ENCODE results near the gene SRRM1. TPM values are rescaled to one million over a fixed set of nuclear protein-coding genes. Genes with fewer than 3 reads are reported as not detected.
A peak's percentile ranks its signal among the peaks of the same experiment; 100 is the strongest.

Gene SRRM1
- total and polyA plus RNA-seq, 9 of the 15 experiments (the other 6 are each of a cell fraction or from before 2014, with no cell fraction given): 54.5 to 268 (median 115) TPM

DNA sequence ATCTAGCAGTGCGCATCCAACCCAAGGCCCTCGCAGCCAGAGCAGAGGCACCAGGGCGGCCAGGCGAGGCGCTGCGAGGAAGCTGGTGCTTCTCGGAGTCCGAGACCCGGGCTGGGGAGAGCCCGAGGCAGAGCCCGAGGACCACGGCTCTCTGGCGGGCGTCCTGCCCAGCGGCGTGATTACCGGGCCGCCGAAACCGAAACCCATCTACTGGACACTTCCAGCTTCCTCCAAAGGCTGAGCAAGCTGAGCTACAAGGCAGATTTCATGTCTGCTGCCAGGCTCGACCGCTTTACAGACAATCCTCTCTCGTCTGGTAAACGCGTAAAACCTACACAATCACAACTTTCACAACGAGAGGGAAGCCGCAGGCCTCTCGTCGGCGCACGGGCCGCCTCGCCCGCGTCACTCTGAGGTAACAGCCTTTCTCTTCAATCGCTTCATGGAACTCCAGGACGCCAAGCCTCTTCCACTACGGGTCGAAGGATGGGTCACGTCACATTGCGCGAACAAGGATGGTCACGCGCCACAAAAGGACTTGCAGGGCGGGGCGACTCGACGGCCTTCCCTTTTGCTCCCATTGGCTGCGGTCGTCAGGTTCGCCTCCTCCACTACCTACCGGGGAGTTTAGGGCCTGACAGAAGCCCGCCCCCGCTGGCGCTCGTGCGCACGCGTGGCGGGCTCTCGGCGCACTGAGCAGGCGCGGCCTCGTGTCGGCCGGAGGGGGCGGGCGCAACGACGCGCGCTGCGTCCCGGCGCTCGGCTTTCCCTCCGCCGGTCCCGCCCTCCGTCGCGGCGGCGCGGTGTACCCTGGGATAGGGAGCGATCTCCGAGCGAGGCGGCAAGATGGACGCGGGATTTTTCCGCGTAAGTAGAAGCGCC, at the start of gene SRRM1 (continued):
- TF ChIP-seq, protein P1, sequence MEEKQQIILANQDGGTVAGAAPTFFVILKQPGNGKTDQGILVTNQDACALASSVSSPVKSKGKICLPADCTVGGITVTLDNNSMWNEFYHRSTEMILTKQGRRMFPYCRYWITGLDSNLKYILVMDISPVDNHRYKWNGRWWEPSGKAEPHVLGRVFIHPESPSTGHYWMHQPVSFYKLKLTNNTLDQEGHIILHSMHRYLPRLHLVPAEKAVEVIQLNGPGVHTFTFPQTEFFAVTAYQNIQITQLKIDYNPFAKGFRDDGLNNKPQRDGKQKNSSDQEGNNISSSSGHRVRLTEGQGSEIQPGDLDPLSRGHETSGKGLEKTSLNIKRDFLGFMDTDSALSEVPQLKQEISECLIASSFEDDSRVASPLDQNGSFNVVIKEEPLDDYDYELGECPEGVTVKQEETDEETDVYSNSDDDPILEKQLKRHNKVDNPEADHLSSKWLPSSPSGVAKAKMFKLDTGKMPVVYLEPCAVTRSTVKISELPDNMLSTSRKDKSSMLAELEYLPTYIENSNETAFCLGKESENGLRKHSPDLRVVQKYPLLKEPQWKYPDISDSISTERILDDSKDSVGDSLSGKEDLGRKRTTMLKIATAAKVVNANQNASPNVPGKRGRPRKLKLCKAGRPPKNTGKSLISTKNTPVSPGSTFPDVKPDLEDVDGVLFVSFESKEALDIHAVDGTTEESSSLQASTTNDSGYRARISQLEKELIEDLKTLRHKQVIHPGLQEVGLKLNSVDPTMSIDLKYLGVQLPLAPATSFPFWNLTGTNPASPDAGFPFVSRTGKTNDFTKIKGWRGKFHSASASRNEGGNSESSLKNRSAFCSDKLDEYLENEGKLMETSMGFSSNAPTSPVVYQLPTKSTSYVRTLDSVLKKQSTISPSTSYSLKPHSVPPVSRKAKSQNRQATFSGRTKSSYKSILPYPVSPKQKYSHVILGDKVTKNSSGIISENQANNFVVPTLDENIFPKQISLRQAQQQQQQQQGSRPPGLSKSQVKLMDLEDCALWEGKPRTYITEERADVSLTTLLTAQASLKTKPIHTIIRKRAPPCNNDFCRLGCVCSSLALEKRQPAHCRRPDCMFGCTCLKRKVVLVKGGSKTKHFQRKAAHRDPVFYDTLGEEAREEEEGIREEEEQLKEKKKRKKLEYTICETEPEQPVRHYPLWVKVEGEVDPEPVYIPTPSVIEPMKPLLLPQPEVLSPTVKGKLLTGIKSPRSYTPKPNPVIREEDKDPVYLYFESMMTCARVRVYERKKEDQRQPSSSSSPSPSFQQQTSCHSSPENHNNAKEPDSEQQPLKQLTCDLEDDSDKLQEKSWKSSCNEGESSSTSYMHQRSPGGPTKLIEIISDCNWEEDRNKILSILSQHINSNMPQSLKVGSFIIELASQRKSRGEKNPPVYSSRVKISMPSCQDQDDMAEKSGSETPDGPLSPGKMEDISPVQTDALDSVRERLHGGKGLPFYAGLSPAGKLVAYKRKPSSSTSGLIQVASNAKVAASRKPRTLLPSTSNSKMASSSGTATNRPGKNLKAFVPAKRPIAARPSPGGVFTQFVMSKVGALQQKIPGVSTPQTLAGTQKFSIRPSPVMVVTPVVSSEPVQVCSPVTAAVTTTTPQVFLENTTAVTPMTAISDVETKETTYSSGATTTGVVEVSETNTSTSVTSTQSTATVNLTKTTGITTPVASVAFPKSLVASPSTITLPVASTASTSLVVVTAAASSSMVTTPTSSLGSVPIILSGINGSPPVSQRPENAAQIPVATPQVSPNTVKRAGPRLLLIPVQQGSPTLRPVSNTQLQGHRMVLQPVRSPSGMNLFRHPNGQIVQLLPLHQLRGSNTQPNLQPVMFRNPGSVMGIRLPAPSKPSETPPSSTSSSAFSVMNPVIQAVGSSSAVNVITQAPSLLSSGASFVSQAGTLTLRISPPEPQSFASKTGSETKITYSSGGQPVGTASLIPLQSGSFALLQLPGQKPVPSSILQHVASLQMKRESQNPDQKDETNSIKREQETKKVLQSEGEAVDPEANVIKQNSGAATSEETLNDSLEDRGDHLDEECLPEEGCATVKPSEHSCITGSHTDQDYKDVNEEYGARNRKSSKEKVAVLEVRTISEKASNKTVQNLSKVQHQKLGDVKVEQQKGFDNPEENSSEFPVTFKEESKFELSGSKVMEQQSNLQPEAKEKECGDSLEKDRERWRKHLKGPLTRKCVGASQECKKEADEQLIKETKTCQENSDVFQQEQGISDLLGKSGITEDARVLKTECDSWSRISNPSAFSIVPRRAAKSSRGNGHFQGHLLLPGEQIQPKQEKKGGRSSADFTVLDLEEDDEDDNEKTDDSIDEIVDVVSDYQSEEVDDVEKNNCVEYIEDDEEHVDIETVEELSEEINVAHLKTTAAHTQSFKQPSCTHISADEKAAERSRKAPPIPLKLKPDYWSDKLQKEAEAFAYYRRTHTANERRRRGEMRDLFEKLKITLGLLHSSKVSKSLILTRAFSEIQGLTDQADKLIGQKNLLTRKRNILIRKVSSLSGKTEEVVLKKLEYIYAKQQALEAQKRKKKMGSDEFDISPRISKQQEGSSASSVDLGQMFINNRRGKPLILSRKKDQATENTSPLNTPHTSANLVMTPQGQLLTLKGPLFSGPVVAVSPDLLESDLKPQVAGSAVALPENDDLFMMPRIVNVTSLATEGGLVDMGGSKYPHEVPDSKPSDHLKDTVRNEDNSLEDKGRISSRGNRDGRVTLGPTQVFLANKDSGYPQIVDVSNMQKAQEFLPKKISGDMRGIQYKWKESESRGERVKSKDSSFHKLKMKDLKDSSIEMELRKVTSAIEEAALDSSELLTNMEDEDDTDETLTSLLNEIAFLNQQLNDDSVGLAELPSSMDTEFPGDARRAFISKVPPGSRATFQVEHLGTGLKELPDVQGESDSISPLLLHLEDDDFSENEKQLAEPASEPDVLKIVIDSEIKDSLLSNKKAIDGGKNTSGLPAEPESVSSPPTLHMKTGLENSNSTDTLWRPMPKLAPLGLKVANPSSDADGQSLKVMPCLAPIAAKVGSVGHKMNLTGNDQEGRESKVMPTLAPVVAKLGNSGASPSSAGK (IDR thresholded peaks at IDR 0.05): peak; percentile 64
- TF ChIP-seq, protein P2, sequence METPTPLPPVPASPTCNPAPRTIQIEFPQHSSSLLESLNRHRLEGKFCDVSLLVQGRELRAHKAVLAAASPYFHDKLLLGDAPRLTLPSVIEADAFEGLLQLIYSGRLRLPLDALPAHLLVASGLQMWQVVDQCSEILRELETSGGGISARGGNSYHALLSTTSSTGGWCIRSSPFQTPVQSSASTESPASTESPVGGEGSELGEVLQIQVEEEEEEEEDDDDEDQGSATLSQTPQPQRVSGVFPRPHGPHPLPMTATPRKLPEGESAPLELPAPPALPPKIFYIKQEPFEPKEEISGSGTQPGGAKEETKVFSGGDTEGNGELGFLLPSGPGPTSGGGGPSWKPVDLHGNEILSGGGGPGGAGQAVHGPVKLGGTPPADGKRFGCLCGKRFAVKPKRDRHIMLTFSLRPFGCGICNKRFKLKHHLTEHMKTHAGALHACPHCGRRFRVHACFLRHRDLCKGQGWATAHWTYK (CRISPR knock-in tag; IDR thresholded peaks at IDR 0.05): peak; percentile 75
- TF ChIP-seq, protein P3, sequence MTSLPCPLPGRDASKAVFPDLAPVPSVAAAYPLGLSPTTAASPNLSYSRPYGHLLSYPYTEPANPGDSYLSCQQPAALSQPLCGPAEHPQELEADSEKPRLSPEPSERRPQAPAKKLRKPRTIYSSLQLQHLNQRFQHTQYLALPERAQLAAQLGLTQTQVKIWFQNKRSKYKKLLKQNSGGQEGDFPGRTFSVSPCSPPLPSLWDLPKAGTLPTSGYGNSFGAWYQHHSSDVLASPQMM (CRISPR knock-in tag; IDR thresholded peaks at IDR 0.05): no peak
- TF ChIP-seq, protein P4, sequence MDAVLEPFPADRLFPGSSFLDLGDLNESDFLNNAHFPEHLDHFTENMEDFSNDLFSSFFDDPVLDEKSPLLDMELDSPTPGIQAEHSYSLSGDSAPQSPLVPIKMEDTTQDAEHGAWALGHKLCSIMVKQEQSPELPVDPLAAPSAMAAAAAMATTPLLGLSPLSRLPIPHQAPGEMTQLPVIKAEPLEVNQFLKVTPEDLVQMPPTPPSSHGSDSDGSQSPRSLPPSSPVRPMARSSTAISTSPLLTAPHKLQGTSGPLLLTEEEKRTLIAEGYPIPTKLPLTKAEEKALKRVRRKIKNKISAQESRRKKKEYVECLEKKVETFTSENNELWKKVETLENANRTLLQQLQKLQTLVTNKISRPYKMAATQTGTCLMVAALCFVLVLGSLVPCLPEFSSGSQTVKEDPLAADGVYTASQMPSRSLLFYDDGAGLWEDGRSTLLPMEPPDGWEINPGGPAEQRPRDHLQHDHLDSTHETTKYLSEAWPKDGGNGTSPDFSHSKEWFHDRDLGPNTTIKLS (IDR thresholded peaks at IDR 0.05; ENCODE audit: borderline replicate concordance, low read depth): peak; percentile 87
- TF ChIP-seq ZSCAN32 (CRISPR knock-in tag; IDR thresholded peaks at IDR 0.05) (no peak), ZNF347 (CRISPR knock-in tag; IDR thresholded peaks at IDR 0.05; ENCODE audit: low read depth) (no peak), KAT7 (CRISPR knock-in tag; IDR thresholded peaks at IDR 0.05; ENCODE audit: borderline replicate concordance) (no peak)
- TF ChIP-seq, protein P5, sequence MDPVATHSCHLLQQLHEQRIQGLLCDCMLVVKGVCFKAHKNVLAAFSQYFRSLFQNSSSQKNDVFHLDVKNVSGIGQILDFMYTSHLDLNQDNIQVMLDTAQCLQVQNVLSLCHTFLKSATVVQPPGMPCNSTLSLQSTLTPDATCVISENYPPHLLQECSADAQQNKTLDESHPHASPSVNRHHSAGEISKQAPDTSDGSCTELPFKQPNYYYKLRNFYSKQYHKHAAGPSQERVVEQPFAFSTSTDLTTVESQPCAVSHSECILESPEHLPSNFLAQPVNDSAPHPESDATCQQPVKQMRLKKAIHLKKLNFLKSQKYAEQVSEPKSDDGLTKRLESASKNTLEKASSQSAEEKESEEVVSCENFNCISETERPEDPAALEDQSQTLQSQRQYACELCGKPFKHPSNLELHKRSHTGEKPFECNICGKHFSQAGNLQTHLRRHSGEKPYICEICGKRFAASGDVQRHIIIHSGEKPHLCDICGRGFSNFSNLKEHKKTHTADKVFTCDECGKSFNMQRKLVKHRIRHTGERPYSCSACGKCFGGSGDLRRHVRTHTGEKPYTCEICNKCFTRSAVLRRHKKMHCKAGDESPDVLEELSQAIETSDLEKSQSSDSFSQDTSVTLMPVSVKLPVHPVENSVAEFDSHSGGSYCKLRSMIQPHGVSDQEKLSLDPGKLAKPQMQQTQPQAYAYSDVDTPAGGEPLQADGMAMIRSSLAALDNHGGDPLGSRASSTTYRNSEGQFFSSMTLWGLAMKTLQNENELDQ (CRISPR knock-in tag; IDR thresholded peaks at IDR 0.05; ENCODE audit: borderline replicate concordance): no peak
